ENCODE results near the gene GIT2. TPM values are rescaled to one million over a fixed set of nuclear protein-coding genes. Genes with fewer than 3 reads are reported as not detected.

Gene GIT2
- total and polyA plus RNA-seq, 2 experiments from 2014 or later: 15.8 to 20.9 TPM

- no peak for ATAC-seq
- Histone ChIP-seq H3F3A (replicated peaks; ENCODE audit: low read depth) (no peaks in the 10 kb centered on the region), H3K36me3 (ENCODE audit: insufficient read depth) (no peaks in the 10 kb centered on the region), H3K4me2 (no peak overlapping the region), H2AFZ (no peak overlapping the region), H3K79me2 (replicated peaks; ENCODE audit: insufficient read depth) (no peaks in the 10 kb centered on the region), H3K4me3 (no peak overlapping the region), H3K27ac (ENCODE audit: low read depth) (no peak overlapping the region), H3K9me2 (ENCODE audit: insufficient read depth) (no peaks in the 10 kb centered on the region), H3K4me1 (ENCODE audit: insufficient read depth) (no peaks in the 10 kb centered on the region), H4K20me1 (replicated peaks; ENCODE audit: insufficient read depth) (no peaks in the 10 kb centered on the region), H3K27me3 (ENCODE audit: insufficient read depth) (no peaks in the 10 kb centered on the region)
- DNase-seq (ENCODE audit: low spot score): no peak
- H3K36me3 Mint-ChIP-seq (ENCODE audit: low read depth): peaks cover 38% of the 10 kb centered on the region
- peaks cover 8% of the 10 kb centered on the region for H3K4me1 Mint-ChIP-seq
- no peak for TF ChIP-seq ZNF331 (CRISPR knock-in tag; IDR thresholded peaks at IDR 0.05; ENCODE audit: low read depth)
- no peak for TF ChIP-seq REST (IDR thresholded peaks at IDR 0.05; ENCODE audit: unreplicated experiment)
- TF ChIP-seq CREB1 (CRISPR knock-in tag; IDR thresholded peaks at IDR 0.05; ENCODE audit: low read depth): no peak
- TF ChIP-seq ZNF114 (CRISPR knock-in tag; IDR thresholded peaks at IDR 0.05): no peak
- TF ChIP-seq POLR2AphosphoS5 (IDR thresholded peaks at IDR 0.05; ENCODE audit: low read depth): no peak
- no peak overlapping the region for H3K27ac Mint-ChIP-seq
- no peak overlapping the region for H3K4me3 Mint-ChIP-seq
- H3K27me3 Mint-ChIP-seq (ENCODE audit: insufficient read depth, low read depth, poor library complexity): peaks cover 13% of the 10 kb centered on the region
- H3K9me3 Mint-ChIP-seq: peaks cover 11% of the 10 kb centered on the region; the same call in 2 of the 3 replicates
Measured at GRCh38 chr12:109923038-109923437, 73.1 kb downstream of the GIT2 start.

GRCh38 chr12:109921982-109922381 is 74.2 kb downstream of the GIT2 start:
- Histone ChIP-seq H3K9me2 (ENCODE audit: insufficient read depth) (no peaks in the 10 kb centered on the region), H3K36me3 (ENCODE audit: insufficient read depth) (no peaks in the 10 kb centered on the region), H3K4me1 (ENCODE audit: insufficient read depth) (no peaks in the 10 kb centered on the region), H3F3A (replicated peaks; ENCODE audit: low read depth) (0 out of 2 replicates have a peak, but pooled peaks cover 3% of the 10 kb centered on the region), H3K4me3 (no peak overlapping the region), H3K27me3 (ENCODE audit: insufficient read depth) (no peaks in the 10 kb centered on the region), H3K79me2 (replicated peaks; ENCODE audit: insufficient read depth) (no peaks in the 10 kb centered on the region), H3K4me2 (no peak overlapping the region), H3K27ac (ENCODE audit: low read depth) (no peak overlapping the region), H4K20me1 (replicated peaks; ENCODE audit: insufficient read depth) (no peaks in the 10 kb centered on the region), H2AFZ (no peak overlapping the region)
- Mint-ChIP-seq H3K36me3 (ENCODE audit: low read depth) (peaks cover 39% of the 10 kb centered on the region), H3K27ac (no peak overlapping the region), H3K4me1 (peaks cover 8% of the 10 kb centered on the region), H3K27me3 (ENCODE audit: insufficient read depth, low read depth, poor library complexity) (peaks cover 13% of the 10 kb centered on the region), H3K9me3 (peaks cover 7% of the 10 kb centered on the region; the same call in 2 of the 3 replicates), H3K4me3 (no peak overlapping the region)
- TF ChIP-seq ZNF462 (CRISPR knock-in tag; IDR thresholded peaks at IDR 0.05) (no peak), ZNF331 (CRISPR knock-in tag; IDR thresholded peaks at IDR 0.05; ENCODE audit: low read depth) (no peak), CREB1 (CRISPR knock-in tag; IDR thresholded peaks at IDR 0.05; ENCODE audit: low read depth) (no peak), CTCF (conservative IDR thresholded peaks at IDR 0.05; ENCODE audit: low read depth in 2 of 2) (no peak), EZH2 (IDR thresholded peaks at IDR 0.05; ENCODE audit: low read depth, unreplicated experiment) (no peak)
- no peak for DNase-seq (ENCODE audit: low spot score)
- no peak for ATAC-seq

All from GM23338 (cell line).